B cell (primary cell): ENCODE data around the gene PC. TPM values are rescaled to one million over a fixed set of nuclear protein-coding genes. Genes with fewer than 3 reads are reported as not detected.
"Not testable (repeated sequence)": the region's sequence is repeated elsewhere in the genome, so short reads cannot be mapped to it uniquely, and the experiment has no call there.

Source experiments
- ATAC-seq: fragments of 200-7000 bp; cut with Tn5 transposase; one replicate; pipeline ENCODE4 v1.10.0; 2021; ENCODE audit warnings: low read depth, mild to moderate bottlenecking, moderate number of reproducible peaks, moderate library complexity
- CTCF ChIA-PET: fragments of 350-600 bp; sonication (Branson Sonifier 250); formaldehyde crosslinking; loops from one replicate; lab custom pipeline; 2021; ENCODE audit warnings: antibody characterized with exemption, inconsistent platforms; lab: Charles Lee
- POLR2A ChIA-PET: fragments of 350-600 bp; sonication (Branson Sonifier 250); formaldehyde crosslinking; loops from one replicate; lab custom pipeline; 2021; ENCODE audit warnings: antibody characterized with exemption; lab: Charles Lee
- DNase-seq: peaks from one replicate; pipeline ENCODE4 v3.0.0; 2013
- H2AFZ ChIP-seq: 2 replicates; pipeline ENCODE4 v1.6.1; 2012; ENCODE audit warnings: mild to moderate bottlenecking, low read depth, low read length; ENCODE audit not compliant: insufficient read depth, poor library complexity, severe bottlenecking
- H3K27ac ChIP-seq, 2 donors: 1 replicate in 1 of 2; 2 replicates in 1 of 2; pipeline ENCODE4 v1.5.1; 2012 to 2013; ENCODE audit warnings: low read length in 2 of 2, mild to moderate bottlenecking in 2 of 2, moderate library complexity in 1 of 2
- H3K27me3 ChIP-seq, 4 experiments: fragments of 200-600 bp in 1 of 4; sonication (generic) in 1 of 4; replicated peaks in 1 of 4; 1 replicate in 2 of 4; 2 replicates in 2 of 4; pipeline versions ENCODE4 v1.6.1 to v1.7.0; 2013 to 2016; ENCODE audit warnings: low read length in 3 of 4, mild to moderate bottlenecking in 2 of 4, mixed read lengths in 1 of 4, moderate library complexity in 1 of 4; ENCODE audit not compliant: insufficient read depth in 4 of 4, control insufficient read depth in 3 of 4; ENCODE audit errors: control extremely low read depth in 1 of 4
- H3K36me3 ChIP-seq, 2 experiments: replicated peaks in 1 of 2; 1 replicate in 1 of 2; 2 replicates in 1 of 2; pipeline versions ENCODE4 v1.6.1 to v1.7.1; 2013; ENCODE audit warnings: low read length in 1 of 2; ENCODE audit not compliant: insufficient read depth in 2 of 2, control insufficient read depth in 1 of 2; ENCODE audit errors: control extremely low read depth in 1 of 2, extremely low read depth in 1 of 2
- H3K4me1 ChIP-seq, 2 donors: fragments of 200-600 bp in 1 of 2; sonication (generic) in 1 of 2; 1 replicate in 1 of 2; 2 replicates in 1 of 2; pipeline versions ENCODE4 v1.5.1 to v1.6.1; 2013 to 2017; ENCODE audit warnings: low read length in 2 of 2; ENCODE audit not compliant: control insufficient read depth in 2 of 2, insufficient read depth in 2 of 2
- H3K4me2 ChIP-seq: replicated peaks from 2 replicates; pipeline ENCODE3; 2012; ENCODE audit warnings: mild to moderate bottlenecking, low read depth, low read length; ENCODE audit not compliant: poor library complexity, severe bottlenecking
- H3K4me3 ChIP-seq, 5 experiments: fragments of 200-600 bp in 1 of 5; sonication (generic) in 1 of 5; 1 replicate in 3 of 5; 2 replicates in 2 of 5; pipeline versions ENCODE4 v1.5.1 to v1.7.0; 2011 to 2016; ENCODE audit warnings: low read length in 4 of 5, mild to moderate bottlenecking in 4 of 5, low read depth in 2 of 5, control low read depth in 1 of 5, moderate library complexity in 1 of 5; ENCODE audit not compliant: insufficient read depth in 1 of 5; ENCODE audit errors: control extremely low read depth in 1 of 5, extremely low read depth in 1 of 5
- H3K79me2 ChIP-seq: fragments of 200-600 bp; sonication (generic); one replicate; pipeline ENCODE4 v1.6.0; 2016; ENCODE audit warnings: low read length; ENCODE audit not compliant: control insufficient read depth, insufficient read depth
- H3K9ac ChIP-seq: fragments of 200-600 bp; sonication (generic); 2 replicates; pipeline ENCODE4 v1.6.1; 2017; ENCODE audit warnings: mild to moderate bottlenecking, low read length, moderate library complexity
- H3K9me3 ChIP-seq, 3 donors: one replicate each; pipeline versions ENCODE4 v1.6.1 to v1.7.1; 2013; ENCODE audit warnings: low read length in 2 of 3; ENCODE audit not compliant: control insufficient read depth in 2 of 3, insufficient read depth in 1 of 3; ENCODE audit errors: control extremely low read depth in 1 of 3
- H4K20me1 ChIP-seq: 2 replicates; pipeline ENCODE4 v1.6.0; 2012; ENCODE audit warnings: mild to moderate bottlenecking, low read length; ENCODE audit not compliant: insufficient read depth, control insufficient read depth, poor library complexity, severe bottlenecking
- H3K27ac Mint-ChIP-seq: one replicate; pipeline ENCODE4 v1.8.0; 2021; ENCODE audit warnings: mixed read lengths
- H3K27me3 Mint-ChIP-seq: one replicate; pipeline ENCODE4 v1.8.0; 2021; ENCODE audit warnings: mixed read lengths
- H3K4me1 Mint-ChIP-seq: one replicate; pipeline ENCODE4 v1.8.0; 2021; ENCODE audit warnings: mixed read lengths
- H3K4me3 Mint-ChIP-seq: one replicate; pipeline ENCODE4 v1.8.0; 2021; ENCODE audit warnings: mixed read lengths
- H3K9me3 Mint-ChIP-seq: one replicate; pipeline ENCODE4 v1.8.0; 2022; ENCODE audit warnings: mixed read lengths; ENCODE audit not compliant: insufficient read depth
- EZH2 ChIP-seq: IDR thresholded peaks from 2 replicates; pipeline ENCODE4 v1.6.1; 2012; ENCODE audit warnings: borderline replicate concordance, low read depth, mild to moderate bottlenecking, moderate library complexity, low read length; ENCODE audit not compliant: insufficient read depth, poor library complexity, severe bottlenecking
- WGBS: methylation state at CpG from one replicate; pipeline ENCODE4 v1.1.5; 2013; ENCODE audit warnings: missing lambda C conversion rate; ENCODE audit not compliant: insufficient coverage; 5-methylcytosine and 5-hydroxymethylcytosine counted together
- intact Hi-C: fragments of 100-400 bp; cut with micrococcal nuclease; formaldehyde crosslinking; loops from one replicate; pipeline ENCODE4 v1.10.0; 2022
- polyA plus RNA-seq: library from polyadenylated mRNA; depleted of rRNA; stranded (reverse); fragments of >200 nt; gene quantifications from 2 replicates; pipeline ENCODE4 v1.2.3, GENCODE V29; 2012
- total RNA-seq, 2 donors: library from RNA; stranded (reverse); fragments of 120-200 nt in 1 of 2; gene quantifications; 1 replicate in 1 of 2; 2 replicates in 1 of 2; pipeline versions ENCODE4 v1.2.3 to v1.2.4, GENCODE V29; 2013 to 2022
- TF ChIP-seq, protein P1 (sequence below): fragments of 200-600 bp; IDR thresholded peaks from one replicate; pipeline ENCODE4 v1.8.0; 2022; ENCODE audit warnings: antibody characterized with exemption, mild to moderate bottlenecking

The PC gene
- total and polyA plus RNA-seq, 2 donors (not counting 1 experiment from before 2014, with no cell fraction given) = 1.5 to 4.4 TPM

DNA sequence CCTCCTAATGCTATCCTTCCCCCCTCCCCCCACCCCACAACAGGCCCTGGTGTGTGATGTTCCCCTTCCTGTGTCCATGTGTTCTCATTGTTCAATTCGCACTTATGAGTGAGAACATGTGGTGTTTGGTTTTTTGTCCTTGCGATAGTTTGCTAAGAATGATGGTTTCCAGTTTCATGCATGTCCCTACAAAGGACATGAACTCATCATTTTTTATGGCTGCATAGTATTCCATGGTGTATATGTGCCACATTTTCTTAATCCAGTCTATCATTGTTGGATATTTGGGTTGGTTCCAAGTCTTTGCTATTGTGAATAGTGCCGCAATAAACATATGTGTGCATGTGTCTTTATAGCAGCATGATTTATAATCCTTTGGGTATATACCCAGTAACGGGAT, 133.6 kb downstream of the PC start:
- H3K4me1 Mint-ChIP-seq, ATAC-seq, H3K27ac Mint-ChIP-seq, H3K79me2 ChIP-seq, H3K27me3 ChIP-seq, H3K4me2 ChIP-seq, H4K20me1 ChIP-seq, H3K27ac ChIP-seq, H3K27me3 Mint-ChIP-seq, intact Hi-C loops, H2AFZ ChIP-seq, H3K9me3 Mint-ChIP-seq, H3K4me3 Mint-ChIP-seq, DNase-seq, H3K9ac ChIP-seq, H3K9me3 ChIP-seq, H3K4me1 ChIP-seq, POLR2A ChIA-PET, H3K4me3 ChIP-seq: not testable (repeated sequence)
- CTCF ChIA-PET = interaction anchor here (0.6 to 1.0 kb wide), 2 partner anchors 28 to 90 kb away, joined by 4 read pairs; no protein-coding TSS in a partner anchor
- WGBS = 100% methylated on average over 1 of the region's 4 CpGs
- peaks cover 0 to 25% of the 10 kb centered on the region in 2 experiments for H3K36me3 ChIP-seq

DNA sequence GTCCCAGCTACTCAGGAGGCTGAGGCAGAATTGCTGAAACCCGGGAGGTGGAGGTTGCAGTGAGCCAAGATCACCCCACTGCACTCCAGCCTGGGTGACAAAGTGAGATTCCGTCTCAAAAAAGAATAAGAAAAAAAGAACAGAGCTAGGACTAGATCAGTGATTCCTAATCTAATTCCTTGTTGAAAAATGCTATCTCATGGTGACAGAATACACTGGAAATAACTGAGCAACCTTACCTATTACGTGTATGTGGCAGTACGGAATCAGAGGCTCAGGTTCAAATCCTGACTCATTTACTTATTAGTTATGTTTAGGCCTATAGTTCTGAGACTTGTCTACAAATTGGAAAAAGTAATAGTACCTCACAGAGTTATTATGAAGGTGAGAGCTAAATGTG, 134.5 kb downstream of the PC start:
- Mint-ChIP-seq H3K27me3 (no peaks in the 10 kb centered on the region), H3K4me1 (no peaks in the 10 kb centered on the region), H3K4me3 (no peak overlapping the region), H3K9me3 (no peaks in the 10 kb centered on the region), H3K27ac (no peak overlapping the region)
- Histone ChIP-seq H3K27ac (no peak overlapping the region), H4K20me1 (no peaks in the 10 kb centered on the region), H3K36me3 (peaks cover 0 to 24% of the 10 kb centered on the region in 2 experiments), H3K4me1 (no peaks in the 10 kb centered on the region), H3K79me2 (peaks cover 3% of the 10 kb centered on the region), H3K9me3 (no peaks in the 10 kb centered on the region), H3K4me3 (no peak overlapping the region), H3K27me3 (no peaks in the 10 kb centered on the region), H3K4me2 (no peak overlapping the region), H3K9ac (no peak overlapping the region), H2AFZ (no peak overlapping the region)
- ATAC-seq (no peak), DNase-seq (no peak)
- no CpG with 5 or more reads among the region's 4 CpGs for WGBS
- POLR2A ChIA-PET = no interaction called here
- no peak for TF ChIP-seq EZH2
- TF ChIP-seq, protein P1, sequence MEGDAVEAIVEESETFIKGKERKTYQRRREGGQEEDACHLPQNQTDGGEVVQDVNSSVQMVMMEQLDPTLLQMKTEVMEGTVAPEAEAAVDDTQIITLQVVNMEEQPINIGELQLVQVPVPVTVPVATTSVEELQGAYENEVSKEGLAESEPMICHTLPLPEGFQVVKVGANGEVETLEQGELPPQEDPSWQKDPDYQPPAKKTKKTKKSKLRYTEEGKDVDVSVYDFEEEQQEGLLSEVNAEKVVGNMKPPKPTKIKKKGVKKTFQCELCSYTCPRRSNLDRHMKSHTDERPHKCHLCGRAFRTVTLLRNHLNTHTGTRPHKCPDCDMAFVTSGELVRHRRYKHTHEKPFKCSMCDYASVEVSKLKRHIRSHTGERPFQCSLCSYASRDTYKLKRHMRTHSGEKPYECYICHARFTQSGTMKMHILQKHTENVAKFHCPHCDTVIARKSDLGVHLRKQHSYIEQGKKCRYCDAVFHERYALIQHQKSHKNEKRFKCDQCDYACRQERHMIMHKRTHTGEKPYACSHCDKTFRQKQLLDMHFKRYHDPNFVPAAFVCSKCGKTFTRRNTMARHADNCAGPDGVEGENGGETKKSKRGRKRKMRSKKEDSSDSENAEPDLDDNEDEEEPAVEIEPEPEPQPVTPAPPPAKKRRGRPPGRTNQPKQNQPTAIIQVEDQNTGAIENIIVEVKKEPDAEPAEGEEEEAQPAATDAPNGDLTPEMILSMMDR = no peak
- intact Hi-C loops = no loop called here
- CTCF ChIA-PET = interaction anchor here (0.6 to 1.1 kb wide), 3 partner anchors 28 to 89 kb away, joined by 3 to 4 read pairs (median 4); no protein-coding TSS in a partner anchor
